HFFc6 (cell line): ENCODE results near the gene PITX2. TPM values are rescaled to one million over a fixed set of nuclear protein-coding genes. Genes with fewer than 3 reads are reported as not detected.

ENCODE experiments used
- DNase-seq: peaks from one replicate; pipeline ENCODE4 v3.0.0-alpha.2; 2018
- H3K27ac Mint-ChIP-seq: 2 replicates; pipeline ENCODE4 v1.8.0; 2020; ENCODE audit warnings: mild to moderate bottlenecking, mixed read lengths
- H3K27me3 Mint-ChIP-seq: 2 replicates; pipeline ENCODE4 v1.8.0; 2021; ENCODE audit warnings: mild to moderate bottlenecking, moderate library complexity, mixed read lengths; ENCODE audit not compliant: insufficient read depth
- H3K36me3 Mint-ChIP-seq: 2 replicates; pipeline ENCODE4 v1.8.0; 2021; ENCODE audit warnings: low read depth, mixed read lengths
- H3K4me1 Mint-ChIP-seq: 2 replicates; pipeline ENCODE4 v1.8.0; 2020; ENCODE audit warnings: low read depth, mixed read lengths
- H3K4me3 Mint-ChIP-seq: 2 replicates; pipeline ENCODE4 v1.8.0; 2020; ENCODE audit warnings: mild to moderate bottlenecking, moderate library complexity, mixed read lengths
- H3K9me3 Mint-ChIP-seq: 2 replicates; pipeline ENCODE4 v1.8.0; 2020; ENCODE audit warnings: mild to moderate bottlenecking, mixed read lengths
- total RNA-seq, 6 experiments: library from RNA; stranded (reverse); fragmentation: NEBNext Ultra II Directional; extraction: Animal tissue kit (Norgen Biotek cat#: 25700); gene quantifications; 2 replicates in 1 of 6; 3 replicates in 5 of 6; pipeline ENCODE4 v1.2.3, GENCODE V29; 2021
- TF ChIP-seq, protein P1 (sequence below): fragments of 200-600 bp; sonication (generic); IDR thresholded peaks from 2 replicates; pipeline ENCODE4 v1.5.0; 2021; ENCODE audit warnings: antibody characterized with exemption, mild to moderate bottlenecking

Gene PITX2
- total RNA-seq, 6 experiments from 2014 or later: 15.9 to 22.8 (median 17.9) TPM

DNA sequence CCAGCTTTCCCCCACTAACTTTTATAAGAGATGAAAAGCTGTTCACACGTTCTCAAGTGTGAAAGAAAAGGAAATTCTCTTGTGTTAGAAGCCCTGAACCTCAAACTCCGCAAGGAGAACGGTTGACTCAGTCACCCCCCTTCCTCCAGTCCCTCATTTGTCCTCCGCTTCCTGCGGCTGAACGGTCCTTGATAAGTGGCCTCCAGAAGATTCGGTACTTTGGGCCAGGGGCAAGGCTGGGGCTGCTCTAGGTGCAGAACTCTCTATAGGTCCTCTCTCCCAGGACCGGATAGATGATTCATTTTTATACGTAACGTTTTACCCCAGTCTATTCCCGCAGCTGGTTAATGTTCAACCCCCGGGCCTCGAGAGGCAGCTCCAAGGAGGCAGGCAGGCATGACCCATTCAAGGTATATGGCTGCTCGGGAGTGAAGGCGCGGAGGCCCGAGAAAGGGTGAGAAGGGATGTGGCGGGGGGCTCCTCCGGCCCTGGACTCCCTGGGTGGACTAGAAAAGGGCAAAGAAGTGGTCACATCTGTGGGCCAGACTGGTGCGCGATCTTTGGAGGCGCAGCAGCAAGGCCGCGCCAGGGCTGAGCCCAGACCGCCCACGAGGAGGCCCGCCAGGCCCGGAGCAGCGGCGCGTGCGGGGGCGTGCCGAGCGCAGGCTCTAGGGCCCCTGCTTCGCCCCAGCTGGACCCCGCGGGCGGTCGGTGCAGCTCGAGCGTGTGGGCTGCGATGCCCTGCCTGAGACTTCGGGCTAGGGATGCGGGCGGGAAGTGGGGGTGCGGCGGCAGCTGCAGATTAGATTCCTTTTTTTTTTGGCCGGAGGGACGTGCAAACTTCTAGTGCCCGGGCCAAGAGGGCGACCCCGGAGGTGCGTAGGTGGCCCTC, 11.7 kb downstream of the PITX2 start:
- DNase-seq: no peak
- H3K27me3 Mint-ChIP-seq: peaks cover 23% of the 10 kb centered on the region; the same call in 1 of the 2 replicates
- no peak overlapping the region; the same call in 1 of the 2 replicates for H3K4me3 Mint-ChIP-seq
- H3K27ac Mint-ChIP-seq: no peak overlapping the region
- no peaks in the 10 kb centered on the region; the same call in 1 of the 2 replicates for H3K9me3 Mint-ChIP-seq
- peaks cover 2% of the 10 kb centered on the region; the same call in 1 of the 2 replicates for H3K36me3 Mint-ChIP-seq
- TF ChIP-seq, protein P1, sequence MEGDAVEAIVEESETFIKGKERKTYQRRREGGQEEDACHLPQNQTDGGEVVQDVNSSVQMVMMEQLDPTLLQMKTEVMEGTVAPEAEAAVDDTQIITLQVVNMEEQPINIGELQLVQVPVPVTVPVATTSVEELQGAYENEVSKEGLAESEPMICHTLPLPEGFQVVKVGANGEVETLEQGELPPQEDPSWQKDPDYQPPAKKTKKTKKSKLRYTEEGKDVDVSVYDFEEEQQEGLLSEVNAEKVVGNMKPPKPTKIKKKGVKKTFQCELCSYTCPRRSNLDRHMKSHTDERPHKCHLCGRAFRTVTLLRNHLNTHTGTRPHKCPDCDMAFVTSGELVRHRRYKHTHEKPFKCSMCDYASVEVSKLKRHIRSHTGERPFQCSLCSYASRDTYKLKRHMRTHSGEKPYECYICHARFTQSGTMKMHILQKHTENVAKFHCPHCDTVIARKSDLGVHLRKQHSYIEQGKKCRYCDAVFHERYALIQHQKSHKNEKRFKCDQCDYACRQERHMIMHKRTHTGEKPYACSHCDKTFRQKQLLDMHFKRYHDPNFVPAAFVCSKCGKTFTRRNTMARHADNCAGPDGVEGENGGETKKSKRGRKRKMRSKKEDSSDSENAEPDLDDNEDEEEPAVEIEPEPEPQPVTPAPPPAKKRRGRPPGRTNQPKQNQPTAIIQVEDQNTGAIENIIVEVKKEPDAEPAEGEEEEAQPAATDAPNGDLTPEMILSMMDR: no peak
- peaks cover 24% of the 10 kb centered on the region for H3K4me1 Mint-ChIP-seq

GRCh38 chr4:110610620-110610939, 12.3 kb downstream of the PITX2 start:
- Mint-ChIP-seq H3K36me3 (no peaks in the 10 kb centered on the region; the same call in 1 of the 2 replicates), H3K9me3 (no peaks in the 10 kb centered on the region; the same call in 1 of the 2 replicates), H3K27me3 (peaks cover 22% of the 10 kb centered on the region; the same call in 1 of the 2 replicates), H3K4me1 (peaks cover 21% of the 10 kb centered on the region), H3K4me3 (no peak overlapping the region), H3K27ac (no peak overlapping the region)
- DNase-seq: no peak
- TF ChIP-seq, protein P1: no peak

GRCh38 chr4:110609044-110609750, 13.7 kb downstream of the PITX2 start:
- Mint-ChIP-seq H3K27me3 (peaks cover 15% of the 10 kb centered on the region), H3K9me3 (no peaks in the 10 kb centered on the region), H3K36me3 (no peaks in the 10 kb centered on the region), H3K4me3 (peak overlapping the region; percentile 55; the same call in 1 of the 2 replicates), H3K4me1 (peaks cover 21% of the 10 kb centered on the region), H3K27ac (peak overlapping the region; percentile 20; the same call in 1 of the 2 replicates)
- no peak for DNase-seq
- TF ChIP-seq, protein P1: no peak

GRCh38 chr4:110605077-110605476, 17.8 kb downstream of the PITX2 start:
- Mint-ChIP-seq H3K4me3 (no peak overlapping the region), H3K4me1 (peaks cover 15% of the 10 kb centered on the region), H3K9me3 (no peaks in the 10 kb centered on the region), H3K27me3 (no peaks in the 10 kb centered on the region; the same call in none of the 2 replicates), H3K27ac (no peak overlapping the region), H3K36me3 (no peaks in the 10 kb centered on the region)
- DNase-seq: no peak
- TF ChIP-seq, protein P1: no peak

GRCh38 chr4:110602061-110602460, 20.8 kb downstream of the PITX2 start:
- Mint-ChIP-seq H3K27me3 (peaks cover 4% of the 10 kb centered on the region), H3K36me3 (0 out of 2 replicates have a peak, but pooled peaks cover 3% of the 10 kb centered on the region)

More at GRCh38 chr4:110602061-110602460, 20.8 kb downstream of the PITX2 start:
- Mint-ChIP-seq H3K4me3 (no peak overlapping the region), H3K27ac (no peak overlapping the region), H3K4me1 (no peaks in the 10 kb centered on the region), H3K9me3 (peaks cover 7% of the 10 kb centered on the region)
- no peak for DNase-seq
- TF ChIP-seq, protein P1: no peak
